ENCODE data around the gene NEGR1. TPM values are rescaled to one million over a fixed set of nuclear protein-coding genes. Genes with fewer than 3 reads are reported as not detected.

Gene NEGR1
- total RNA-seq, 4 donors from 2014 or later: 7.0 to 10.0 (median 8.1) TPM

DNA sequence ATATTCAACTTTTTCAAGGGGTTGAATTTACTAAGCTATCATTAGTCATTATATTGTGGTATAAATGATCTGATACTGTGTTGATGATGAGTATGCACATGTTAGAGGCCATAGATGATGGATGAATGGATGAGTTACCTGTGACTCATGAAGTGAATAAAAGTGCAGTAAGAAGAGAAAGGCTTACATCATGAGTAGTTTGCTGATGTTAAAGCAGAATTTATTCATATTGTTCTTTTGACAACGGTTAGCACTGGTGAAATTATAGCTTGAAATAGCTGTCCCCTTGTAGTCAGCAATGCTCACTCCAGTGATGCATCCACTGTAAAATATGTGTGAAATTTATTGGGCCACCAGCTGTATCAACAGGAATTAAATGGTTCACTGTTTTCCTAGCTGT, 660.6 kb downstream of the NEGR1 start:
- TF ChIP-seq EP300 (IDR thresholded peaks at IDR 0.05; ENCODE audit: low read depth) (no peak), CTCF (IDR thresholded peaks at IDR 0.05) (no peak)
- Histone ChIP-seq H3K4me1 (no peaks in the 10 kb centered on the region), H3K27ac (no peak overlapping the region), H3K4me3 (no peak overlapping the region), H3K27me3 (no peaks in the 10 kb centered on the region), H3K9me3 (no peaks in the 10 kb centered on the region), H3K36me3 (no peaks in the 10 kb centered on the region)
- DNase-seq: no peak
- 59 to 67% methylated on average over 1 of the region's 1 CpG for WGBS, 2 donors (ENCODE audit: low coverage in 1 of 2)
- intact Hi-C loops (cut with DNase I; ENCODE audit: low total_unique reads) (no loop called here), in situ Hi-C loops (cut with MboI; ENCODE audit: low pct_ligation_motif_present in 1 of 4, low pct_unique_long_range_greater_than_20kb in 1 of 4, low sequenced_read_pairs in 3 of 4) (no loop called here)

DNA sequence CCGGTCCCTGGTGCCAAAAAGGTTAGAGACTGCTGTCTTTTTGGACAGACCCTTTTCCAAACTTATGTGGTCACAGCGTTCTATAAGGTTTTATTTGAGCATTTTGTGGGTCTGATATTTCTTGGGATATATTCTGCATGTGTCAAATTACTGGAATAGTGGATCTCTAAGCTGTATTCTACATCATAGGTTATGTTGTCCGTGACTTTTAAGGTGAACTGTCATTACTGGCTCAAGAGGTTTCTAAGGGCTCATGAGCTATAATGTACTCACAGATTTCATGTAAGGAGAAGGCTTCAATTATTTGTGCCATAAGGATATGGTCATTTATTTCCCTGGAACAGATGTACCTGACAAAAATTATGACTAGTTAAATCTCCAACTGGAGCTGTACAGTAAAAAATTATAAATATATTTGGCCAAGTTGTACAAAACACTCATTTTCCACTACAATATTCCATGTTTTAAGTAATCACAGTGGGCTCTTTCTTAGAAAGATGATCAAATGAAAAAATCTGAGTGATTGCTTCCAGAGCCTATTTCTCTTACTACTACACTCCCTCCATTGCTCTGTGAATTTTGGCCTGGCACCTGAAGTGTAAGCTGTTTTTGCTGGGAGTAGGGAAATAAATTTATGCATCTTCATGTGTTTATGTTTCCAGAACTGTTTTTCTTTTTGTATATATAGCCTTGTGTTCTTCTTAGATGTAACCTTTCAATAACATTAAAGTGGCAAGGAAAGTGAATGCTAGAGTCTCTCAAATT, 663.4 kb downstream of the NEGR1 start:
- H3K9me3 ChIP-seq: no peaks in the 10 kb centered on the region
- H3K36me3 ChIP-seq: no peaks in the 10 kb centered on the region
- DNase-seq: no peak
- TF ChIP-seq POLR2AphosphoS5 (IDR thresholded peaks at IDR 0.05) (no peak), EP300 (IDR thresholded peaks at IDR 0.05; ENCODE audit: low read depth) (no peak), CTCF (IDR thresholded peaks at IDR 0.05) (no peak)
- no peaks in the 10 kb centered on the region for H3K4me1 ChIP-seq
- WGBS, 2 donors (ENCODE audit: low coverage in 1 of 2): 86 to 88% methylated on average over 3 of the region's 3 CpGs
- H3K27ac ChIP-seq: no peak overlapping the region
- intact Hi-C loops (cut with DNase I; ENCODE audit: low total_unique reads) (no loop called here), in situ Hi-C loops (cut with MboI; ENCODE audit: low pct_ligation_motif_present in 1 of 4, low pct_unique_long_range_greater_than_20kb in 1 of 4, low sequenced_read_pairs in 3 of 4) (no loop called here)
- no peak overlapping the region for H3K4me3 ChIP-seq
- no peaks in the 10 kb centered on the region for H3K27me3 ChIP-seq

GRCh38 chr1:71618191-71618590, 664.1 kb downstream of the NEGR1 start:
- no peaks in the 10 kb centered on the region for H3K27me3 ChIP-seq
- no peak overlapping the region for H3K27ac ChIP-seq
- no peaks in the 10 kb centered on the region for H3K9me3 ChIP-seq
- 78 to 82% methylated on average over 3 to 4 of the region's 4 CpGs for WGBS, 2 donors (ENCODE audit: low coverage in 1 of 2)
- no peak for DNase-seq
- H3K36me3 ChIP-seq: no peaks in the 10 kb centered on the region
- H3K4me1 ChIP-seq: no peaks in the 10 kb centered on the region
- TF ChIP-seq POLR2AphosphoS5 (IDR thresholded peaks at IDR 0.05) (no peak), POLR2A (IDR thresholded peaks at IDR 0.05) (no peak), EP300 (IDR thresholded peaks at IDR 0.05; ENCODE audit: low read depth) (no peak), CTCF (IDR thresholded peaks at IDR 0.05) (no peak)
- H3K4me3 ChIP-seq: no peak overlapping the region
- intact Hi-C loops (cut with DNase I; ENCODE audit: low total_unique reads) (no loop called here), in situ Hi-C loops (cut with MboI; ENCODE audit: low pct_ligation_motif_present in 1 of 4, low pct_unique_long_range_greater_than_20kb in 1 of 4, low sequenced_read_pairs in 3 of 4) (no loop called here)

DNA sequence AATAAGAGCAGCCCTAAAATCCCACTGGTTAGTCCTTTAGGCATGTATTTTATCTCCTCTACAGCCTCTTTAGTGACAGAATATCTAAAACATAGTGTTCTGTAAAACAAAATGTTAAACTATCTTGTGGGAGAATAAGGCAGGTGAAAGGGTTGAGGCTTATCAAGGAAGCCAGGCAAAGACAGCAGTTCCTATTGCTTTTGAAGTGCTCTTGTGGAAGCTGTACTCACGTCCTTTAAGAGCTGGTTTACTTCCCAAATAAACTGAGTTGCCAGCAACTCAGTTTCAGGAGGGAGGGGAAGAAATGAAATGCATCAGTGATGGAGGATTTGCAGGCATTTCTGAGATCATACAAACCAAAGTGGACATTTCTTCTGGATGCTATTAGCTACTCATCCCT, 671.9 kb downstream of the NEGR1 start:
- in situ Hi-C loops (cut with MboI; ENCODE audit: low pct_ligation_motif_present in 1 of 4, low pct_unique_long_range_greater_than_20kb in 1 of 4, low sequenced_read_pairs in 3 of 4): no loop called here
- TF ChIP-seq CTCF (IDR thresholded peaks at IDR 0.05): no peak
- no peak for TF ChIP-seq EP300 (IDR thresholded peaks at IDR 0.05; ENCODE audit: low read depth)
- no peak for TF ChIP-seq POLR2A (IDR thresholded peaks at IDR 0.05)
- no peak for TF ChIP-seq POLR2AphosphoS5 (IDR thresholded peaks at IDR 0.05)
- no peak for DNase-seq
- H3K4me1 ChIP-seq: no peaks in the 10 kb centered on the region
- no peaks in the 10 kb centered on the region for H3K27me3 ChIP-seq
- intact Hi-C loops (cut with DNase I; ENCODE audit: low total_unique reads): no loop called here
- no peaks in the 10 kb centered on the region for H3K36me3 ChIP-seq
- H3K27ac ChIP-seq: no peak overlapping the region
- WGBS, 2 donors (ENCODE audit: low coverage in 1 of 2): 53 to 86% methylated on average over 1 of the region's 1 CpG
- no peaks in the 10 kb centered on the region for H3K9me3 ChIP-seq
- H3K4me3 ChIP-seq: no peak overlapping the region

Measured in transverse colon (tissue), 4 donors.